Epithelial cell of proximal tubule (primary cell): ENCODE results near the gene CRLF3. TPM values are rescaled to one million over a fixed set of nuclear protein-coding genes. Genes with fewer than 3 reads are reported as not detected.
"Not testable (repeated sequence)": the region's sequence is repeated elsewhere in the genome, so short reads cannot be mapped to it uniquely, and the experiment has no call there.

Source experiments
- DNase-seq: peaks from one replicate; pipeline ENCODE4 v3.0.0-alpha.2; 2011; ENCODE audit warnings: low read depth
- H3K4me3 ChIP-seq: 2 replicates; pipeline ENCODE4 v1.5.1; 2011; ENCODE audit warnings: low read depth, mild to moderate bottlenecking, low read length
- total RNA-seq: library from RNA; depleted of rRNA; stranded (reverse); fragments of >200 nt; gene quantifications from 2 replicates; pipeline ENCODE4 v1.2.3, GENCODE V29; 2015
- TF ChIP-seq, protein P1 (sequence below): conservative IDR thresholded peaks from 2 replicates; pipeline ENCODE4 v1.5.1; 2012; ENCODE audit warnings: low read depth, mild to moderate bottlenecking, low read length

The CRLF3 gene
- total RNA-seq, 1 donor from 2014 or later: 13.8 TPM

DNA sequence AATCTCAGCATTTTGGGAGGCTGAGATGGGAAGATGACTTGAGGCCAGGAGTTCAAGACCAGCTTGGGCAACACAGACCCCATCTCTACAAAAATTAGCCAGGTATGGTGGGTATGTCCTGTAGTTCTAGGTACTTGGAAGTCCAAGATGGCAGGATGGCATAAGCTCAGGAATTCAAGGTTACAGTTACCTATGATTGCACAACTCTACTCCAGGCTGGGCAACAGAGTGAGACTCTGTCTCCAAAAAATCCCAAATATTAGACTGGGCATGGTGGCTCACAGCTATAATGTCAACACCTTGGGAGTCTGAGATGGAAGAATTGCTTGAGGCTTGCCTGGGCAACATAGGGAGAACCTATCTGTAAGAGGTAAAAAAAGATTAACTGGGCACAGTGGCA lies 63.4 kb downstream of the CRLF3 start:
- no peak for DNase-seq
- TF ChIP-seq, protein P1, sequence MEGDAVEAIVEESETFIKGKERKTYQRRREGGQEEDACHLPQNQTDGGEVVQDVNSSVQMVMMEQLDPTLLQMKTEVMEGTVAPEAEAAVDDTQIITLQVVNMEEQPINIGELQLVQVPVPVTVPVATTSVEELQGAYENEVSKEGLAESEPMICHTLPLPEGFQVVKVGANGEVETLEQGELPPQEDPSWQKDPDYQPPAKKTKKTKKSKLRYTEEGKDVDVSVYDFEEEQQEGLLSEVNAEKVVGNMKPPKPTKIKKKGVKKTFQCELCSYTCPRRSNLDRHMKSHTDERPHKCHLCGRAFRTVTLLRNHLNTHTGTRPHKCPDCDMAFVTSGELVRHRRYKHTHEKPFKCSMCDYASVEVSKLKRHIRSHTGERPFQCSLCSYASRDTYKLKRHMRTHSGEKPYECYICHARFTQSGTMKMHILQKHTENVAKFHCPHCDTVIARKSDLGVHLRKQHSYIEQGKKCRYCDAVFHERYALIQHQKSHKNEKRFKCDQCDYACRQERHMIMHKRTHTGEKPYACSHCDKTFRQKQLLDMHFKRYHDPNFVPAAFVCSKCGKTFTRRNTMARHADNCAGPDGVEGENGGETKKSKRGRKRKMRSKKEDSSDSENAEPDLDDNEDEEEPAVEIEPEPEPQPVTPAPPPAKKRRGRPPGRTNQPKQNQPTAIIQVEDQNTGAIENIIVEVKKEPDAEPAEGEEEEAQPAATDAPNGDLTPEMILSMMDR: no peak

GRCh38 chr17:30753291-30753690 lies 71.2 kb downstream of the CRLF3 start:
- not testable (repeated sequence) for H3K4me3 ChIP-seq, DNase-seq

More for the DNA sequence above, 63.4 kb downstream of the CRLF3 start:
- no peak overlapping the region for H3K4me3 ChIP-seq

GRCh38 chr17:30750982-30751381 lies 73.5 kb downstream of the CRLF3 start:
- DNase-seq: not testable (repeated sequence)

GRCh38 chr17:30747621-30748020 lies 76.9 kb downstream of the CRLF3 start:
- not testable (repeated sequence) for DNase-seq, H3K4me3 ChIP-seq

More at GRCh38 chr17:30750982-30751381, 73.5 kb downstream of the CRLF3 start:
- H3K4me3 ChIP-seq: not testable (repeated sequence)

GRCh38 chr17:30742669-30743068 lies 81.8 kb downstream of the CRLF3 start:
- not testable (repeated sequence) for DNase-seq, H3K4me3 ChIP-seq

GRCh38 chr17:30736371-30736770 lies 88.1 kb downstream of the CRLF3 start:
- DNase-seq, H3K4me3 ChIP-seq: not testable (repeated sequence)

DNA sequence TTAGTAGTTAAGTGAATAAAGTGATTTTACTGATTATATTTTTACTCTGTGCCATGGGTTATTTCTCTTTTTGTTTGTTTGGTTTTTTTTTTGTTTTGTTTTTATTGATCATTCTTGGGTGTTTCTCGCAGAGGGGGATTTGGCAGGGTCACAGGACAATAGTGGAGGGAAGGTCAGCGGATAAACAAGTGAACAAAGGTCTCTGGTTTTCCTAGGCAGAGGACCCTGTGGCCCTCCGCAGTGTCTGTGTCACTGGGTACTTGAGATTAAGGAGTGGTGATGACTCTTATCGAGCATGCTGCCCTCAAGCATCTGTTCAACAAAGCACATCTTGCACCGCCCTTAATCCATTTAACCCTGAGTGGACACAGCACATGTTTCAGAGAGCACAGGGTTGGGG lies 88.8 kb downstream of the CRLF3 start:
- not testable (repeated sequence) for DNase-seq, H3K4me3 ChIP-seq

- H3K4me3 ChIP-seq, DNase-seq: not testable (repeated sequence)
These were observed 89.3 kb downstream of the CRLF3 start for GRCh38 chr17:30735206-30735605.

DNA sequence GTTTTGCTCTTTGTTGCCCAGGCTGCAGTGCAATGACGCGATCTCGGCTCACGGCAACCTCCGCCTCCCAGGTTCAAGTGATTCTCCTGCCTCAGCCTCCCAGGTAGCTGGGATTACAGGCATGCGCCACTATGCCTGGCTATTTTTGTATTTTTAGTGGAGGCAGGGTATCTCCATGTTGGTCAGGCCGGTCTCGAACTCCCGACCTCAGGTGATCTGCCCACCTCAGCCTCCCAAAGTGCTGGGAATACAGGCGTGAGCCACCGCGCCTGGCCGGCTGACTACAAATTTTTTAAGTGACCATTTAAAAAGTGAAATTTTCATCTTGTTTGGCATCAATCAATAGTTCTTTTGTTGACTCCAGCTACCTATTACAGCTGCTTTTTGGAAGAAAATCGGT lies 90.3 kb downstream of the CRLF3 start:
- not testable (repeated sequence) for H3K4me3 ChIP-seq, DNase-seq

Other genes starting within 250 kb of the CRLF3 start
- gene ATAD5, start 7.3 kb upstream of the CRLF3 start, total RNA-seq: 7.5 and 8.4 TPM in 2 replicates
- gene TEFM, start 81.5 kb upstream of the CRLF3 start, total RNA-seq: 7.8 and 14.5 TPM in 2 replicates
- gene ADAP2, start 97.3 kb upstream of the CRLF3 start, total RNA-seq: 4.6 and 5.1 TPM in 2 replicates
- 12.2 and 15.3 TPM in 2 replicates for gene RNF135, start 146.3 kb upstream of the CRLF3 start, total RNA-seq